ENCODE data around the gene EIF2D. TPM values are rescaled to one million over a fixed set of nuclear protein-coding genes. Genes with fewer than 3 reads are reported as not detected.

The EIF2D gene
- total and polyA plus RNA-seq, 2 of the 8 experiments (the other 6 are each of a cell fraction or from before 2014, with no cell fraction given), result 36.1 to 37.1 TPM

DNA sequence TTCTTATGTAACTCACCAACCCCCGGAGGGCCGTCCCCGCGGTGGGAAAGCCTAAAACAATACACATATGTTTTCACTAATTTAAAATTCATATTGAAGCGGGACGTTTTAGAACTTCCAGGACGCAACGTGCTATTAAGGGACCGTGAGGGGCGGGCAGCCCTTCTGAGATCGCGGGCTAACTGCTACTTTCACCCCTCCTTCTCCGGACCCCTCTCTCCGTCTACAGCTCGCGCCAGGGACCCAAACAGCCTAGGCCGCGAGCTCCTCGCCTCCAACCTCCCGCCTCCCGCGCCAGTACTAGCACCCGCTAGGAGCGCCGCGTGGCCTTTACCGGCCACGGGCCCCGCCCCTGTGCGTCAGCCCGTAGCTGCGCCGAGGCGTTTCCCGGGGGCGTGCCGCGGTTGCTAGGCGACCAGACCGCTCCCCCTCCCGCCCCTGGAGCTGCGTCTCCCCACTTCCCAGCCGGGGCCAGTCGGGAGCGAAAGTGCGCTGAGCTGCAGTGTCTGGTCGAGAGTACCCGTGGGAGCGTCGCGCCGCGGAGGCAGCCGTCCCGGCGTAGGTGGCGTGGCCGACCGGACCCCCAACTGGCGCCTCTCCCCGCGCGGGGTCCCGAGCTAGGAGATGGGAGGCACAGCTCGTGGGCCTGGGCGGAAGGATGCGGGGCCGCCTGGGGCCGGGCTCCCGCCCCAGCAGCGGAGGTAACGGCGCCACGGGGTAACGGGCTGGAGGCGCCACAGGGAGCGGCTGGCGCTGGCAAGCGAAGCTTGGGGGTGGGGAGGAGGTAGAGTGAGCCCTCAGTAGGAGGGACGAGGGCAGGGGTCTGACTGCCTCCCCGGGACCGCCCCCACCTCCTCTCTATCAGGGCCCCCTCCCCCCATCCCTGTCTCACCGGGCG, 23.1 kb upstream of the EIF2D start, which contains the start of gene DYRK3 (continued):
- TF ChIP-seq MAX (IDR thresholded peaks at IDR 0.05) (peak; percentile 94), SAP30 (IDR thresholded peaks at IDR 0.05; ENCODE audit: insufficient read depth, insufficient replicate concordance, low read length) (no peak), EZH2 (IDR thresholded peaks at IDR 0.05; ENCODE audit: low read depth, low read length, severe bottlenecking) (no peak), TCF12 (IDR thresholded peaks at IDR 0.05; ENCODE audit: low read depth, low read length) (no peak), CEBPB (IDR thresholded peaks at IDR 0.05; ENCODE audit: low read depth, low read length) (no peak), SIRT6 (IDR thresholded peaks at IDR 0.05; ENCODE audit: low read length) (no peak), EGR1 (IDR thresholded peaks at IDR 0.05; ENCODE audit: borderline replicate concordance, low read depth, low read length) (peak; percentile 98), E2F6 (IDR thresholded peaks at IDR 0.05) (peak; percentile 91), CREB1 (IDR thresholded peaks at IDR 0.05) (peak; percentile 78), NANOG (IDR thresholded peaks at IDR 0.05; ENCODE audit: insufficient read depth, low read depth, low read length, poor library complexity, severe bottlenecking) (no peak), HDAC6 (IDR thresholded peaks at IDR 0.05; ENCODE audit: low read depth, low read length) (no peak), POU5F1 (IDR thresholded peaks at IDR 0.05; ENCODE audit: low read depth, low read length) (no peak), CHD1 (IDR thresholded peaks at IDR 0.05; ENCODE audit: low read depth, low read length) (no peak), YY1 (IDR thresholded peaks at IDR 0.05; ENCODE audit: low read depth, low read length) (0 out of 2 replicates have a peak, but pooled peaks have one; percentile 9), CBX5 (IDR thresholded peaks at IDR 0.05; ENCODE audit: low read depth, low read length) (no peak), TBP (IDR thresholded peaks at IDR 0.05; ENCODE audit: low read depth, low read length) (peak; percentile 76), POLR2AphosphoS5 (IDR thresholded peaks at IDR 0.05; ENCODE audit: low read depth, low read length) (peak; percentile 75), BRCA1 (IDR thresholded peaks at IDR 0.05; ENCODE audit: low read depth, low read length) (no peak), GTF2F1 (IDR thresholded peaks at IDR 0.05; ENCODE audit: borderline replicate concordance, low read depth, low read length) (no peak), ASH2L (IDR thresholded peaks at IDR 0.05; ENCODE audit: low read length) (peak; percentile 87), CBX8 (IDR thresholded peaks at IDR 0.05; ENCODE audit: borderline replicate concordance, low read depth, low read length) (no peak), SIX5 (IDR thresholded peaks at IDR 0.05; ENCODE audit: low read depth, low read length) (no peak), RBBP5 (IDR thresholded peaks at IDR 0.05; ENCODE audit: borderline replicate concordance, low read depth, low read length) (peak; percentile 91), KDM1A (IDR thresholded peaks at IDR 0.05; ENCODE audit: borderline replicate concordance, low read length) (peak; percentile 90)

Measured in H1 (cell line).